Hindlimb muscle (tissue), 1 donor: ENCODE data around the gene ADH7. TPM values are rescaled to one million over a fixed set of nuclear protein-coding genes. Genes with fewer than 3 reads are reported as not detected.
"Not testable (repeated sequence)": the region's sequence is repeated elsewhere in the genome, so short reads cannot be mapped to it uniquely, and the experiment has no call there.

ENCODE experiments used
- DNase-seq: peaks from one replicate; pipeline ENCODE4 v3.0.0-alpha.2; 2013
- polyA plus RNA-seq: library from polyadenylated mRNA; unstranded; fragments of 120-200 nt; gene quantifications from one replicate; pipeline ENCODE4 v1.2.1, GENCODE V29; 2013; ENCODE audit not compliant: insufficient read length

ADH7 gene
- polyA plus RNA-seq, 1 donor = not detected

GRCh38 chr4:99414902-99415301 lies 20.2 kb downstream of the ADH7 start:
- not testable (repeated sequence) for DNase-seq

- DNase-seq = no peak
Measured at GRCh38 chr4:99414401-99414800, 20.7 kb downstream of the ADH7 start.

- no peak for DNase-seq
Measured at GRCh38 chr4:99413140-99413539, 22.0 kb downstream of the ADH7 start.

GRCh38 chr4:99411041-99411440 lies 24.1 kb downstream of the ADH7 start:
- no peak for DNase-seq

- DNase-seq = no peak
Measured at GRCh38 chr4:99410075-99410474, 25.1 kb downstream of the ADH7 start.

GRCh38 chr4:99408346-99408745 lies 26.8 kb downstream of the ADH7 start:
- no peak for DNase-seq

- peak; percentile 85 for DNase-seq
Measured at GRCh38 chr4:99405433-99406115, 29.6 kb downstream of the ADH7 start.

- DNase-seq = no peak
Measured at GRCh38 chr4:99404595-99405287, 30.4 kb downstream of the ADH7 start.

- no peak for DNase-seq
Measured at GRCh38 chr4:99403380-99404184, 31.6 kb downstream of the ADH7 start.

- no peak for DNase-seq
Measured at GRCh38 chr4:99402765-99403164, 32.4 kb downstream of the ADH7 start.

- DNase-seq = no peak
Measured at GRCh38 chr4:99400831-99401230, 34.3 kb downstream of the ADH7 start.

- DNase-seq = no peak
Measured at GRCh38 chr4:99399017-99399416, 36.1 kb downstream of the ADH7 start.

- DNase-seq = no peak
Measured at GRCh38 chr4:99395595-99396364, 39.4 kb downstream of the ADH7 start.

GRCh38 chr4:99394896-99395295 lies 40.2 kb downstream of the ADH7 start:
- no peak for DNase-seq

GRCh38 chr4:99390055-99390454 lies 45.1 kb downstream of the ADH7 start:
- no peak for DNase-seq

GRCh38 chr4:99389606-99390005 lies 45.5 kb downstream of the ADH7 start:
- no peak for DNase-seq

- peak; percentile 88 for DNase-seq
Measured at GRCh38 chr4:99383833-99384392, 51.2 kb downstream of the ADH7 start.

- DNase-seq = no peak
Measured at GRCh38 chr4:99383399-99383798, 51.7 kb downstream of the ADH7 start.

GRCh38 chr4:99382745-99383360 lies 52.3 kb downstream of the ADH7 start:
- DNase-seq = no peak

GRCh38 chr4:99381588-99382175 lies 53.5 kb downstream of the ADH7 start:
- no peak for DNase-seq

- no peak for DNase-seq
Measured at GRCh38 chr4:99379571-99379970, 55.6 kb downstream of the ADH7 start.
